IMR-90 (cell line): ENCODE results near the gene CCNYL1. TPM values are rescaled to one million over a fixed set of nuclear protein-coding genes. Genes with fewer than 3 reads are reported as not detected.
"Not testable (repeated sequence)": the region's sequence is repeated elsewhere in the genome, so short reads cannot be mapped to it uniquely, and the experiment has no call there.

Experiments
- ATAC-seq: fragments of 200-7000 bp; cut with Tn5 transposase; 2 replicates; pipeline ENCODE4 v1.9.1; 2020; ENCODE audit warnings: low read depth, mild to moderate bottlenecking, moderate library complexity
- BruUV-seq: library from RNA; stranded (reverse); fragments of 400-500 nt; replicated peaks from 2 replicates; lab custom pipeline; 2021; lab: Mats Ljungman, UMichigan
- CTCF ChIA-PET: fragments of 300-600 bp; formaldehyde crosslinking; extraction: SDS; loops from one replicate; lab custom pipeline; 2021; ENCODE audit warnings: antibody characterized with exemption; lab: Yijun Ruan, JAX
- POLR2A ChIA-PET: fragments of 300-600 bp; sonication (Branson Sonifier 250); formaldehyde crosslinking; loops from one replicate; lab custom pipeline; 2022; ENCODE audit warnings: antibody characterized with exemption; ENCODE audit not compliant: unreplicated experiment; lab: Charles Lee
- DNase-seq: peaks from one replicate; pipeline ENCODE4 v3.0.0; 2013
- H2AFZ ChIP-seq: replicated peaks from 2 replicates; pipeline ENCODE3; 2013; ENCODE audit warnings: low read length, mild to moderate bottlenecking; ENCODE audit not compliant: poor library complexity
- H2AK5ac ChIP-seq: 2 replicates; pipeline ENCODE4 v1.6.1; 2013; ENCODE audit warnings: low read depth, low read length, inconsistent platforms
- H2AK9ac ChIP-seq: replicated peaks from 2 replicates; pipeline ENCODE3; 2013; ENCODE audit warnings: mild to moderate bottlenecking, low read depth, low read length, moderate library complexity; ENCODE audit not compliant: poor library complexity
- H2BK120ac ChIP-seq: 2 replicates; pipeline ENCODE4 v1.6.1; 2013; ENCODE audit warnings: low read depth, low read length, inconsistent platforms
- H2BK15ac ChIP-seq: 3 replicates; pipeline ENCODE4 v1.6.1; 2013; ENCODE audit warnings: low read depth, low read length, inconsistent platforms
- H2BK20ac ChIP-seq: 2 replicates; pipeline ENCODE4 v1.6.1; 2013; ENCODE audit warnings: low read depth, mild to moderate bottlenecking, inconsistent platforms, low read length, moderate library complexity
- H2BK5ac ChIP-seq: 2 replicates; pipeline ENCODE4 v1.6.1; 2013; ENCODE audit warnings: mild to moderate bottlenecking, low read depth, low read length, inconsistent platforms; ENCODE audit not compliant: poor library complexity, severe bottlenecking
- H3K14ac ChIP-seq: replicated peaks from 2 replicates; pipeline ENCODE4 v1.6.1; 2013; ENCODE audit warnings: low read depth, low read length, inconsistent platforms
- H3K18ac ChIP-seq: 2 replicates; pipeline ENCODE4 v1.6.1; 2013; ENCODE audit warnings: low read depth, low read length, control low read depth
- H3K23ac ChIP-seq: 2 replicates; pipeline ENCODE4 v1.6.1; 2013; ENCODE audit warnings: low read depth, low read length, inconsistent platforms
- H3K27ac ChIP-seq: 2 replicates; pipeline ENCODE4 v1.5.1; 2013; ENCODE audit warnings: mild to moderate bottlenecking, control low read depth, low read length; ENCODE audit not compliant: insufficient read depth
- H3K27me3 ChIP-seq: 2 replicates; pipeline ENCODE4 v1.6.1; 2013; ENCODE audit warnings: low read length; ENCODE audit not compliant: control insufficient read depth, insufficient read depth
- H3K36me3 ChIP-seq: 2 replicates; pipeline ENCODE4 v1.6.1; 2013; ENCODE audit warnings: low read length, mixed read lengths; ENCODE audit not compliant: control insufficient read depth, insufficient read depth
- H3K4ac ChIP-seq: 2 replicates; pipeline ENCODE4 v1.6.1; 2013; ENCODE audit warnings: low read depth, low read length, inconsistent platforms
- H3K4me1 ChIP-seq: 2 replicates; pipeline ENCODE4 v1.6.1; 2013; ENCODE audit warnings: low read length, mixed read lengths; ENCODE audit not compliant: control insufficient read depth, insufficient read depth
- H3K4me2 ChIP-seq: 2 replicates; pipeline ENCODE4 v1.6.1; 2013; ENCODE audit warnings: low read depth, mild to moderate bottlenecking, control low read depth, low read length, moderate library complexity
- H3K4me3 ChIP-seq: 2 replicates; pipeline ENCODE4 v1.5.1; 2013; ENCODE audit warnings: low read depth, mild to moderate bottlenecking, control low read depth, low read length, moderate library complexity; ENCODE audit not compliant: insufficient read depth
- H3K56ac ChIP-seq: 2 replicates; pipeline ENCODE4 v1.6.1; 2013; ENCODE audit warnings: low read length, inconsistent platforms; ENCODE audit not compliant: insufficient read depth; ENCODE audit errors: extremely low read depth
- H3K79me1 ChIP-seq, 2 experiments: 2 replicates each; pipeline ENCODE4 v1.6.1; 2013; ENCODE audit warnings: low read length in 2 of 2, inconsistent platforms in 1 of 2, low read depth in 1 of 2
- H3K9ac ChIP-seq: 2 replicates; pipeline ENCODE4 v1.6.1; 2013; ENCODE audit warnings: low read depth, low read length, control low read depth
- H3K9me1 ChIP-seq: 2 replicates; pipeline ENCODE4 v1.6.1; 2013; ENCODE audit warnings: low read length, inconsistent platforms; ENCODE audit not compliant: insufficient read depth
- H3K9me3 ChIP-seq: 2 replicates; pipeline ENCODE4 v1.6.1; 2013; ENCODE audit warnings: low read length; ENCODE audit not compliant: control insufficient read depth, insufficient read depth
- H4K20me1 ChIP-seq: 2 replicates; pipeline ENCODE4 v1.6.1; 2013; ENCODE audit warnings: low read length, inconsistent platforms; ENCODE audit not compliant: insufficient read depth
- H4K5ac ChIP-seq: 2 replicates; pipeline ENCODE4 v1.6.1; 2013; ENCODE audit warnings: mild to moderate bottlenecking, low read depth, low read length, control low read depth
- H4K8ac ChIP-seq, 2 experiments: 2 replicates each; pipeline ENCODE4 v1.6.1; 2013; ENCODE audit warnings: low read depth in 2 of 2, low read length in 2 of 2, control low read depth in 1 of 2, inconsistent platforms in 1 of 2
- H4K91ac ChIP-seq: 2 replicates; pipeline ENCODE4 v1.6.1; 2013; ENCODE audit warnings: low read depth, low read length, inconsistent platforms; ENCODE audit not compliant: insufficient read depth
- WGBS, 2 experiments: methylation state at CpG; one replicate each; pipeline versions ENCODE4 v1.1.5 to v1.1.7; 2013; ENCODE audit warnings: missing lambda C conversion rate in 2 of 2; ENCODE audit not compliant: insufficient read length in 1 of 2; ENCODE audit errors: extremely low coverage in 2 of 2; 5-methylcytosine and 5-hydroxymethylcytosine counted together
- dilution Hi-C: fragments of 300-500 bp; cut with HindIII; formaldehyde crosslinking; loops from one replicate; pipeline ENCODE4 v1.14.3; 2018; ENCODE audit warnings: low sequenced_read_pairs; ENCODE audit not compliant: unreplicated experiment
- in situ Hi-C: fragments of 300-500 bp; cut with MboI; formaldehyde crosslinking; loops from 3 replicates; pipeline ENCODE4 v1.14.3; 2019; ENCODE audit warnings: low sequenced_read_pairs, inconsistent platforms, mixed read lengths
- intact Hi-C: fragments of 100-400 bp; cut with micrococcal nuclease; formaldehyde crosslinking; loops from 2 replicates; pipeline ENCODE4 v1.10.0; 2022
- polyA plus RNA-seq, 3 experiments: library from polyadenylated mRNA; depleted of rRNA; stranded (reverse); fragments of >200 nt; gene quantifications; 2 replicates each; pipeline ENCODE4 v1.2.3, GENCODE V29; 2012; ENCODE audit warnings: low replicate concordance in 1 of 3
- total RNA-seq: library from RNA; depleted of rRNA; stranded (reverse); fragments of >200 nt; gene quantifications from 2 replicates; pipeline ENCODE4 v1.2.3, GENCODE V29; 2012

The CCNYL1 gene
- total and polyA plus RNA-seq, 2 of the 4 experiments (the other 2 are of a cell fraction) = 5.4 to 7.3 TPM

GRCh38 chr2:207723425-207723787 is 12.0 kb downstream of the CCNYL1 start:
- peaks cover 13 to 24% of the 10 kb centered on the region in 2 experiments for H3K79me1 ChIP-seq
- intact Hi-C loops, H3K4me1 ChIP-seq, H2AFZ ChIP-seq, H3K9ac ChIP-seq, H3K27me3 ChIP-seq, H3K9me1 ChIP-seq, H4K8ac ChIP-seq, H3K4ac ChIP-seq, H2BK120ac ChIP-seq, DNase-seq, H3K18ac ChIP-seq, BruUV-seq, H2BK20ac ChIP-seq, H2BK15ac ChIP-seq, H4K20me1 ChIP-seq, ATAC-seq, H3K4me3 ChIP-seq, H3K23ac ChIP-seq, H3K9me3 ChIP-seq, H4K91ac ChIP-seq, H3K4me2 ChIP-seq, H3K56ac ChIP-seq, H3K14ac ChIP-seq, dilution Hi-C loops, H2AK9ac ChIP-seq, H4K5ac ChIP-seq, H3K27ac ChIP-seq, H2AK5ac ChIP-seq, H3K36me3 ChIP-seq, H2BK5ac ChIP-seq: not testable (repeated sequence)
- POLR2A ChIA-PET = interaction anchor here (0.6 kb wide), 1 partner anchor 161 kb away, joined by 4 read pairs; no protein-coding TSS in a partner anchor
- in situ Hi-C loops = loop anchor here (25.0 kb wide), 1 partner anchor 561 kb away; the partner anchor contains the start of gene KLF7
- WGBS, 2 experiments = no CpG with 5 or more reads among the region's 8 CpGs
- CTCF ChIA-PET = interaction anchor here (0.6 kb wide), 1 partner anchor 93 kb away, joined by 3 read pairs; no protein-coding TSS in a partner anchor
